HepG2 (cell line): ENCODE measurements around the gene POLR3K. TPM values are rescaled to one million over a fixed set of nuclear protein-coding genes. Genes with fewer than 3 reads are reported as not detected.

ENCODE experiments used
- ATRX ChIP-seq: sonication (generic); formaldehyde crosslinking; IDR thresholded peaks from 2 replicates; pipeline ENCODE4 v1.4.0; 2020; ENCODE audit warnings: missing genetic modification reagents, borderline replicate concordance
- FIP1L1 ChIP-seq: fragments of 200-400 bp; formaldehyde crosslinking; IDR thresholded peaks from 2 replicates; pipeline ENCODE4 v1.6.1; 2018; ENCODE audit warnings: low read depth, mild to moderate bottlenecking, low read length, moderate library complexity, borderline replicate concordance; ENCODE audit not compliant: insufficient read depth
- MEIS2 ChIP-seq: sonication (generic); formaldehyde crosslinking; IDR thresholded peaks from 2 replicates; pipeline ENCODE4 v1.9.0; 2021; ENCODE audit warnings: mild to moderate bottlenecking, missing genetic modification reagents
- MIER3 ChIP-seq: IDR thresholded peaks from 2 replicates; pipeline ENCODE4 v1.6.1; 2016; ENCODE audit warnings: missing compliant biosample characterization, borderline replicate concordance
- PITX1 ChIP-seq: sonication (generic); formaldehyde crosslinking; IDR thresholded peaks from 2 replicates; pipeline ENCODE4 v1.5.1; 2020; ENCODE audit warnings: mild to moderate bottlenecking, missing genetic modification reagents
- RBM39 ChIP-seq: fragments of 200-400 bp; formaldehyde crosslinking; IDR thresholded peaks from one replicate; pipeline ENCODE4 v1.6.1; 2018; ENCODE audit warnings: antibody characterized with exemption, mild to moderate bottlenecking, low read depth, low read length; ENCODE audit not compliant: poor library complexity, severe bottlenecking
- SCMH1 ChIP-seq: sonication (generic); formaldehyde crosslinking; IDR thresholded peaks from 2 replicates; pipeline ENCODE4 v1.9.0; 2021; ENCODE audit warnings: missing genetic modification reagents, mild to moderate bottlenecking, borderline replicate concordance
- SNAI1 ChIP-seq: sonication (generic); formaldehyde crosslinking; IDR thresholded peaks from 2 replicates; pipeline ENCODE4 v1.5.0; 2020; ENCODE audit warnings: mild to moderate bottlenecking, missing genetic modification reagents, borderline replicate concordance
- STAT5B ChIP-seq: sonication (generic); formaldehyde crosslinking; IDR thresholded peaks from 2 replicates; pipeline ENCODE4 v1.4.0; 2020; ENCODE audit warnings: missing genetic modification reagents
- TEF ChIP-seq: sonication (generic); formaldehyde crosslinking; IDR thresholded peaks from 2 replicates; pipeline ENCODE4 v1.5.0; 2020; ENCODE audit warnings: missing genetic modification reagents
- U2AF1 ChIP-seq: fragments of 200-400 bp; formaldehyde crosslinking; optimal IDR thresholded peaks from 2 replicates; pipeline ENCODE3; 2017; ENCODE audit warnings: mild to moderate bottlenecking, low read depth, low read length
- ZNF510 ChIP-seq: sonication (generic); formaldehyde crosslinking; IDR thresholded peaks from 2 replicates; pipeline ENCODE4 v1.4.0; 2020; ENCODE audit warnings: low read depth, mild to moderate bottlenecking, missing genetic modification reagents
- ZNF83 ChIP-seq: sonication (generic); formaldehyde crosslinking; IDR thresholded peaks from 2 replicates; pipeline ENCODE4 v1.4.0; 2020; ENCODE audit warnings: missing genetic modification reagents, mild to moderate bottlenecking, borderline replicate concordance
- ZSCAN21 ChIP-seq: sonication (generic); formaldehyde crosslinking; IDR thresholded peaks from 2 replicates; pipeline ENCODE4 v1.8.0; 2022; ENCODE audit warnings: mild to moderate bottlenecking, missing genetic modification reagents, moderate library complexity, borderline replicate concordance
- polyA plus RNA-seq, 8 experiments: library from polyadenylated mRNA; depleted of rRNA in 3 of 8; stranded (reverse) in 7 of 8; unstranded in 1 of 8; fragments of >200 nt; fragmentation: Illumina TruSeq in 4 of 8; extraction: Trizol in 4 of 8; gene quantifications; 2 replicates each; pipeline versions ENCODE4 v1.2.1 to v1.2.3, GENCODE V29; 2011 to 2016; ENCODE audit warnings: low read depth in 4 of 8, missing spikeins in 1 of 8, mixed read lengths in 1 of 8; ENCODE audit not compliant: insufficient read depth in 1 of 8
- total RNA-seq, 5 experiments: library from RNA; depleted of rRNA; stranded (reverse); fragments of >200 nt; fragmentation: Illumina TruSeq; extraction: Trizol; gene quantifications; 2 replicates each; pipeline ENCODE4 v1.2.3, GENCODE V29; 2016; ENCODE audit warnings: low read depth in 1 of 5
- TF ChIP-seq, protein P1 (sequence below): IDR thresholded peaks from 2 replicates; pipeline ENCODE4 v1.6.1; 2016; ENCODE audit warnings: missing compliant biosample characterization, missing genetic modification reagents, borderline replicate concordance

POLR3K gene
- total and polyA plus RNA-seq, 2 of the 13 experiments (the other 11 are each of a cell fraction or from before 2014, with no cell fraction given), result 14.8 to 18.8 TPM

- TF ChIP-seq FIP1L1, result no peak
- no peak for TF ChIP-seq ATRX (CRISPR knock-in tag)
- TF ChIP-seq SNAI1 (CRISPR knock-in tag), result no peak
- no peak for TF ChIP-seq STAT5B (CRISPR knock-in tag)
- TF ChIP-seq RBM39, result no peak
- TF ChIP-seq ZNF83, result no peak
- TF ChIP-seq ZSCAN21 (CRISPR knock-in tag), result no peak
- TF ChIP-seq, protein P1, sequence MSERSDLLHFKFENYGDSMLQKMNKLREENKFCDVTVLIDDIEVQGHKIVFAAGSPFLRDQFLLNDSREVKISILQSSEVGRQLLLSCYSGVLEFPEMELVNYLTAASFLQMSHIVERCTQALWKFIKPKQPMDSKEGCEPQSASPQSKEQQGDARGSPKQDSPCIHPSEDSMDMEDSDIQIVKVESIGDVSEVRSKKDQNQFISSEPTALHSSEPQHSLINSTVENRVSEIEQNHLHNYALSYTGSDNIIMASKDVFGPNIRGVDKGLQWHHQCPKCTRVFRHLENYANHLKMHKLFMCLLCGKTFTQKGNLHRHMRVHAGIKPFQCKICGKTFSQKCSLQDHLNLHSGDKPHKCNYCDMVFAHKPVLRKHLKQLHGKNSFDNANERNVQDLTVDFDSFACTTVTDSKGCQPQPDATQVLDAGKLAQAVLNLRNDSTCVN (CRISPR knock-in tag), result no peak
- TF ChIP-seq U2AF1, result no peak
- TF ChIP-seq MEIS2, result no peak
- peak; percentile 61; the same call in 1 of the 2 replicates for TF ChIP-seq MIER3 (CRISPR knock-in tag)
- peak; percentile 42; the same call in 1 of the 2 replicates for TF ChIP-seq PITX1 (CRISPR knock-in tag)
- no peak for TF ChIP-seq TEF (CRISPR knock-in tag)
- TF ChIP-seq SCMH1 (CRISPR knock-in tag), result no peak
- no peak for TF ChIP-seq ZNF510
These were observed 8.0 kb downstream of the POLR3K start (continued) for GRCh38 chr16:45454-45853.
